GM21360 (cell line): ENCODE results near the gene THOC2.
"Not testable (repeated sequence)": the region's sequence is repeated elsewhere in the genome, so short reads cannot be mapped to it uniquely, and the experiment has no call there.

Source experiments
- ATAC-seq: cut with Tn5 transposase; IDR thresholded peaks from one replicate; pipeline ENCODE4 v1.9.1; 2021; ENCODE audit warnings: mild to moderate bottlenecking, moderate library complexity; ENCODE audit not compliant: unreplicated experiment

The THOC2 gene

DNA sequence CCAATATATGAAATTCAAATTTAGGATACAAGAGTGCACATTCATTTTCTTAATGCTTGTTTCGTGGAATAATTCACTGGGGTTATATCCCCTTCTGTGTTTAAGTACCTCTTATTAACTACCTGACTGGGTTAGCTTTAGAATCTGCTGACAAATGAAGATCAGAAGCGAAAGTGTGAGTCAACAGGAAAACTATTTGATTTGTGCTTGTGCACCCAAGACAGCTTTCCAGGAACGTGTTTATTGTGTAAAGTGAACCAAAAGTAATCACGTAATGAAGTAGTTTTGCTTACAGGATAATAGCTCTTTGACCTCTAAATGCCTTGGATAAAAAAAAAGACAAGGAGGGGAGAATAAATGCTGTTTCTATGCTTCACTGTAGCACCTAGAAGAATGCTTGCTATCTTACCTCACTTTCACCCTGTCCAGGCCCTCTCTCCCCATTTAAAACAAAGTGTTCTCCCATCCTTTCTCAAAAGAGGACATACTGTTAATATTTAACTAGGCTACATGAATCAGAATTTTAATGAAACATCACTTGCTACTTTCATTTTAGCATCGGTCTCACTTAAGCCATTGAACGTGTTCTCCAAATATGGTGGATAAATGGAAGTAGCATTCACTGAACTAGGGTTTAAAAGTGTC lies 141.9 kb downstream of the THOC2 start:
- ATAC-seq, result peak; percentile 78

- no peak for ATAC-seq
Observed at GRCh38 chrX:123588723-123589122, 144.1 kb downstream of the THOC2 start.

DNA sequence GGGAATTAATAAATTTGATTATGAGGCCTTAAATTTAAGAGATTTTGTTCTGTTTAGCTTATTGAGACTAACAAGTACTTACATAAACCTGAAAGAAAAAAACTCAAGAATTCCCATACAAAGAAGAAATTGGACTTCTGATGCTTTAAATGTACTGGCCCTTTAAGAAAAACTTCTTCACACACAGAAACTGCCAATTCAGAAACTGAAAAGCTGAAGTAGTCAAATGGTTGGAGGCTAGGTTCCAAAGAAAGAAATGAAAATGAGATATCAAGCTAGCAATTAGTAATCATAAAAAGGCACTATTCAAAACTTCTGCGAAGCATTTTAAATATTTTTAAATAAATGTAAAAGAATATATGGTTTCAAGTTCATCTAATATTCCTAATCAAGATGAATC lies 151.3 kb downstream of the THOC2 start:
- ATAC-seq, result no peak

DNA sequence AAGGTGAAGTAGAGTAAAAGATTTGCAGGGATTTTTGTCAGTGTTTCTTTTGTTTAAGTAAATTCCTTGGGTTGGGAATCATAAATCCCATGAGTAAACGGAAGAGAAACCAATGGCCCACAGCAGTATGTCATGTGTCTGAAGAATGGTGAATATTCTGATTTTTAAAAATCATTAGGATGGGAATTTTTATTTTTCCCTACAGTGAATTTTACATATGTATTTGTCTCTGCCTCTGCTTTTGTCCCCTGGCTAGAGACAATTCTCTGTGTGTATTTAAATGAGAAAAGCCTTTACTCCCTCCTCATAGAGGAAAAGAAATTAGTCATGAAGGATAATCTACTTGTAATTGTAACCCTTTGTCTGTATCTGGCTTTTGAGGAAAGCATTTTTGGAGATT lies 152.1 kb downstream of the THOC2 start:
- no peak for ATAC-seq

DNA sequence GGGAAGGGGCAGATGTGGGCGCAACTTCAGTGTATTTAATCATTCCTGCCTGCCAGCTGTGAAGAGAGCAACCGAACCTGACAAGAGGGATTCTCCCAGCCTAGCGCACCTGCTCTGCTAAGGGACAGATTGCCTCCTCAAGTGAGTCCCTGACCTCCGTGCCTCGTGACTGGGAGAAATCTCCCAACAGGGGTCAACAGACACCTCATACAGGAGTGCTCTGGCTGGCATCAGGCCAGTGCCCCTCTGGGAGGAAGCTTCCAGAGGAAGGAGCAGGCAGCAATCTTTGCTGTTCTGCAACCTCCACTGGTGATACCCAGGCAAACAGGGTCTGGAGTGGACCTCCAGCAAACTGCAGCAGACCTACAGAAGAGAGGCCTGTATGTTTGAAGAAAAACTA lies 158.8 kb downstream of the THOC2 start:
- not testable (repeated sequence) for ATAC-seq

DNA sequence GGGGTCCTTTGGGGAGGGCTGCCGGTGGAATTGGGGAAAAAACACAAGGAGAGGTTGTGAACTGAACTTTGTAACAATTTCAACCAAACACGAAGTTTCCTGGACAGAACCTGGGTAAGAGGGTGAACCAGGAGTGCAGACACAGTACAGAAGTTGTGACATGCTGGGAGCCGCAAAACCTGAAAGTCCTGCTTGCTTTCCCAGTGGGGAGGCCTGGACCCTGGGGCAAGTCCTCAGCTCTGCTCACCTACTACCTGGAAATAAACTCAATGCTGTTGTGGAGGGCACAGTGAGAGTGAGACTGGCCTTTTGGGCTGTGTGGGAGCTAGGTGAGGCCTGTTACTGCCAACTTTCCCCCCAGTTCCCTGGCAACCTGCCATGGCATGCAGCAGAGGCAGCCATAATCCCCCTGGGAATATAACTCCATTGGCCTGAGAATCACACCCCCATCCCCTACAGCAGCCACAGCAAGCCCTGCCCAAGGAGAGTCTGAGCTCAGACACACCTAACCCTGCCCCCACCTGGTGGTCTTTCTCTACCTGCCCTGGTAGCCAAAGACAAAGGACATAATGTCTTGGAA lies 162.8 kb downstream of the THOC2 start:
- ATAC-seq, result no peak

- no peak for ATAC-seq
Observed at GRCh38 chrX:123563167-123563566, 169.7 kb downstream of the THOC2 start.

DNA sequence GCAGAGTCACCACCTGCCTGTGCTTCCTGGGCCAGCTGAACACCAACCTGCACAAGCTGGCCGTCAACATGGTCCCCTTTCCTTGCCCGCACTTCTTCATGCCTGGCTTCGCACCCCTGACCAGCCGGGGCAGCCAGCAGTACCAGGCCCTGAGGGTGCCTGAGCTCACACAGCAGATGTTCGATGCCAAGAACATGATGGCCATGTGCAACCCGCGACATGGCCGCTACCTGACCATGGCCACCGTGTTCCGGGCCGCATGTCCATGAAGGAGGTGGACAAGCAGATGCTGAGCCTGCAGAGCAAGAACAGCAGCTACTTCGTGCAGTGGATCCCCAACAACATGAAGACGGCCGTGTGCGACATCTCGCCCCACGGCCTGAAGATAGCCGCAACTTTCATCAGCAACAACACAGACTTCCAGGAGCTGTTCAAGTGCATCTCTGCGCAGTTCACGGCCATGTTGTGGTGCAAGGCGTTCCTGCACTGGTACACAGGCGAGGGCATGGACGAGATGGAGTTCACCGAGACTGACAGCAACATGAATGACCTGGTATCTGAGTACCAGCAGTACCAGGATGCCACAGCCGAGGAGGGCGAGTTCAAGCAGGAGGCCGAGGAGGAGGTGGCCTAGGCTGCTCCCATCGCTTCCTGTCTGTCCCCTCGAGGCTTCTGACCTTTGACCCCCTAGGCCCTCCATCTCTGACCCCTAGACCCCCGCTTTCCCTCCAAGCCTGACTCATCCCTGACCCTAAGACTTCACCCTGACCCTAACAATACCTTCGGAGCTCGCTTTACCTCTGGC lies 170.3 kb downstream of the THOC2 start:
- ATAC-seq, result no peak

- no peak for ATAC-seq
Observed at GRCh38 chrX:123561439-123562215, 171.2 kb downstream of the THOC2 start.

- no peak for ATAC-seq
Observed at GRCh38 chrX:123550829-123551228, 182.0 kb downstream of the THOC2 start.
